ENCODE results near the gene ZSCAN18.

Gene ZSCAN18

GRCh38 chr19:58059003-58059670, 38.9 kb downstream of the ZSCAN18 start, which contains the start of gene ZNF135:
Gene ZNF135, plus strand, starts transcription at chr19:58059282. Its CDS starts 721 bp downstream, at chr19:58060003.
- POLR2A ChIA-PET = no interaction called here
- DNase-seq (ENCODE audit: extremely low spot score) = no peak
- no peak for TF ChIP-seq TARDBP (IDR thresholded peaks at IDR 0.05)
- no peak for TF ChIP-seq HDGF (IDR thresholded peaks at IDR 0.05; ENCODE audit: borderline replicate concordance)
- no peak for TF ChIP-seq ZNF384 (IDR thresholded peaks at IDR 0.05)
- no peak for TF ChIP-seq BHLHE40 (IDR thresholded peaks at IDR 0.05; ENCODE audit: borderline replicate concordance)
- TF ChIP-seq FOXA1 (IDR thresholded peaks at IDR 0.05) = no peak
- TF ChIP-seq CTBP1 (IDR thresholded peaks at IDR 0.05; ENCODE audit: borderline replicate concordance) = no peak
- no peak for TF ChIP-seq ARNT (IDR thresholded peaks at IDR 0.05)
- TF ChIP-seq LEF1 (IDR thresholded peaks at IDR 0.05; ENCODE audit: borderline replicate concordance) = no peak
- no peak for TF ChIP-seq SP1 (IDR thresholded peaks at IDR 0.05)
- TF ChIP-seq FOXK2 (IDR thresholded peaks at IDR 0.05) = no peak
- no peak for TF ChIP-seq ELF4 (IDR thresholded peaks at IDR 0.05)
- no peak for TF ChIP-seq NFRKB (IDR thresholded peaks at IDR 0.05)
- no peak for TF ChIP-seq L3MBTL2 (conservative IDR thresholded peaks at IDR 0.05)
- TF ChIP-seq SUZ12 (IDR thresholded peaks at IDR 0.05) = no peak
- TF ChIP-seq, protein P1, sequence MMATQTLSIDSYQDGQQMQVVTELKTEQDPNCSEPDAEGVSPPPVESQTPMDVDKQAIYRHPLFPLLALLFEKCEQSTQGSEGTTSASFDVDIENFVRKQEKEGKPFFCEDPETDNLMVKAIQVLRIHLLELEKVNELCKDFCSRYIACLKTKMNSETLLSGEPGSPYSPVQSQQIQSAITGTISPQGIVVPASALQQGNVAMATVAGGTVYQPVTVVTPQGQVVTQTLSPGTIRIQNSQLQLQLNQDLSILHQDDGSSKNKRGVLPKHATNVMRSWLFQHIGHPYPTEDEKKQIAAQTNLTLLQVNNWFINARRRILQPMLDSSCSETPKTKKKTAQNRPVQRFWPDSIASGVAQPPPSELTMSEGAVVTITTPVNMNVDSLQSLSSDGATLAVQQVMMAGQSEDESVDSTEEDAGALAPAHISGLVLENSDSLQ (IDR thresholded peaks at IDR 0.05) = no peak
- TF ChIP-seq FOXM1 (IDR thresholded peaks at IDR 0.05; ENCODE audit: borderline replicate concordance) = no peak
- CTCF ChIA-PET = no interaction called here

DNA sequence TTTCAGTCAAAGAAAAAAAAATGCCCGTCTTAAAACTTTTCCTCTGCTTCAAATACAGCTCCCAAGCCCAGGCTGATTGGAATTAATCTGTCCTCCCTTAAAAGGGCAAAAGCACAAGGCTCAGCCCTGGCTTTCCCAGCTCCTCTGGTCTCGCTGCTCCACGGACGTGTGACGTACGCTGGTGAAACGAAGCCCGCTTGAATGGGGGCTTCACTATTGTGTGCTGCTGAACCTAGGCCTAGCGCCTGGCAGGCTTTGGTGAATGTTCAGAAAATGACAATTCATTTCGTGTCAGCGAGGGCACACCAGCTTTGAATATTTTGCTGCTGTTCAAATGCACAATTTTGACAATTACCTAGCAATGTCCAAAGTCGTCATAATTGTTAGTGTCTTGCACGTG, 39.6 kb downstream of the ZSCAN18 start:
- TF ChIP-seq BHLHE40 (IDR thresholded peaks at IDR 0.05; ENCODE audit: borderline replicate concordance) = no peak
- no peak for TF ChIP-seq TARDBP (IDR thresholded peaks at IDR 0.05)
- TF ChIP-seq SUZ12 (IDR thresholded peaks at IDR 0.05) = no peak
- TF ChIP-seq, protein P1 (IDR thresholded peaks at IDR 0.05) = no peak
- TF ChIP-seq CTBP1 (IDR thresholded peaks at IDR 0.05; ENCODE audit: borderline replicate concordance) = no peak
- no peak for TF ChIP-seq ZNF384 (IDR thresholded peaks at IDR 0.05)
- TF ChIP-seq FOXA1 (IDR thresholded peaks at IDR 0.05) = no peak
- no peak for TF ChIP-seq FOXM1 (IDR thresholded peaks at IDR 0.05; ENCODE audit: borderline replicate concordance)
- no peak for TF ChIP-seq ELF4 (IDR thresholded peaks at IDR 0.05)
- TF ChIP-seq SP1 (IDR thresholded peaks at IDR 0.05) = no peak
- DNase-seq (ENCODE audit: extremely low spot score) = no peak
- CTCF ChIA-PET = no interaction called here

GRCh38 chr19:58056861-58057260, 41.2 kb downstream of the ZSCAN18 start:
- ChIA-PET CTCF (no interaction called here), POLR2A (no interaction called here)
- TF ChIP-seq SUZ12 (IDR thresholded peaks at IDR 0.05) (no peak), ARNT (IDR thresholded peaks at IDR 0.05) (no peak), CTBP1 (IDR thresholded peaks at IDR 0.05; ENCODE audit: borderline replicate concordance) (no peak), SP1 (IDR thresholded peaks at IDR 0.05) (no peak), L3MBTL2 (conservative IDR thresholded peaks at IDR 0.05) (no peak), LEF1 (IDR thresholded peaks at IDR 0.05; ENCODE audit: borderline replicate concordance) (no peak), FOXA1 (IDR thresholded peaks at IDR 0.05) (no peak), FOXK2 (IDR thresholded peaks at IDR 0.05) (no peak), ZNF384 (IDR thresholded peaks at IDR 0.05) (no peak), TARDBP (IDR thresholded peaks at IDR 0.05) (no peak), NFRKB (IDR thresholded peaks at IDR 0.05) (no peak), ELF4 (IDR thresholded peaks at IDR 0.05) (no peak)
- no peak for DNase-seq (ENCODE audit: extremely low spot score)

More for the DNA sequence above, 39.6 kb downstream of the ZSCAN18 start:
- POLR2A ChIA-PET = no interaction called here

GRCh38 chr19:58056261-58056660, 41.8 kb downstream of the ZSCAN18 start:
- ChIA-PET CTCF (no interaction called here), POLR2A (no interaction called here)
- TF ChIP-seq FOXM1 (IDR thresholded peaks at IDR 0.05; ENCODE audit: borderline replicate concordance) (no peak), ZNF384 (IDR thresholded peaks at IDR 0.05) (no peak), FOXA1 (IDR thresholded peaks at IDR 0.05) (no peak), SUZ12 (IDR thresholded peaks at IDR 0.05) (no peak), L3MBTL2 (conservative IDR thresholded peaks at IDR 0.05) (no peak), ARNT (IDR thresholded peaks at IDR 0.05) (no peak), HDGF (IDR thresholded peaks at IDR 0.05; ENCODE audit: borderline replicate concordance) (no peak), BHLHE40 (IDR thresholded peaks at IDR 0.05; ENCODE audit: borderline replicate concordance) (no peak), NFRKB (IDR thresholded peaks at IDR 0.05) (no peak), LEF1 (IDR thresholded peaks at IDR 0.05; ENCODE audit: borderline replicate concordance) (no peak), TARDBP (IDR thresholded peaks at IDR 0.05) (no peak)
- TF ChIP-seq, protein P1 (IDR thresholded peaks at IDR 0.05) = no peak
- DNase-seq (ENCODE audit: extremely low spot score) = no peak

DNA sequence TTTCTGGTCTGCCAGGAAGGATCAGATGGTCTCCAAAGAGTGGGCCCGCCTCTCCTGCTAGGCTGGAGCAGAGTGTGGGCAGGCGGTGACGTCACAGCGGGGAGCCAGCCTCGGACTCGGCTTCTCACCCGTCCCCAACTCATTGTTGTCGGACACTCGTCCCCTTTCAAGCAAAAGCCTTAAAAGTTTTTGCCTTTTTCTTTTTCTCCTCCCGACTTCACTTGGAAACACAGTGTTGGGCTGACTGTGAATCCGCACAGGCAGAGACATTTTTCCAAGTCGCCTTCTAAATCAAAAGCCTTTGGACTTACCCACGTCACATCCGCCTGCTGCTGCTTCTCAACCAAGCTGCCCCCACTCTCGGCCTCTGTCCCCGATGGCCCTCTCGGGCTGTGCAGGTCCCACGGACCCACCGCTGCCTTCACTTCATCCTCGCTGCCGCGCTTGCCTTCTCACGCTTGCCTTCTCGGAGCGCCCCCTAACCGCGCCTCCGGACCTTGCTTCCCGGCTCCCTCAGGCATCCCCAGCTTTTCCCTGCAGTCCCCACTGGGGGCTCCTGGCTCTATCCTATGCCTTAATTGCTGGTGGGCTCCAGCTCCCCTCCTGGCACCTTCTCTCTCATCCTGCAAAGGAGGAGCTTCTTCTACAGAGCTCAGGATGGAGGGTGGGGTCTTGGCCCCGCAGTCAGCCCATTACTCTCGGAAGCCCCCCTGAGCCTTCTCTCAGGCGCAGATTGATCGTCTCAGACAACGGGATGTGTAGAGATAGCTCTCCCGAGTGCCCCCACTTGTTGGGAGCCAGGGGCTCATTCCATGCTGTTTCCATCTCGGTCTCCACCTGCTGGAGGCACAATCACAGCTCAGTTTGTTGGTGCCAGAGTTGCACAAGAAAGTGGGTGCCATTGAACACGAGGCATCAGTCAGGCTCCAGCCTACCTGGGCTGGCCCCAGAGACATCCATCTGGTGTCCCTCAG, 42.8 kb downstream of the ZSCAN18 start:
- CTCF ChIA-PET = no interaction called here
- DNase-seq (ENCODE audit: extremely low spot score) = no peak
- TF ChIP-seq ZNF384 (IDR thresholded peaks at IDR 0.05) (no peak), CTBP1 (IDR thresholded peaks at IDR 0.05; ENCODE audit: borderline replicate concordance) (no peak), HDGF (IDR thresholded peaks at IDR 0.05; ENCODE audit: borderline replicate concordance) (no peak), ARNT (IDR thresholded peaks at IDR 0.05) (no peak)
- TF ChIP-seq, protein P1 (IDR thresholded peaks at IDR 0.05) = no peak
- POLR2A ChIA-PET = no interaction called here
